IMR-90 (cell line): Measurements from ENCODE around the gene DYRK1A. TPM values are rescaled to one million over a fixed set of nuclear protein-coding genes. Genes with fewer than 3 reads are reported as not detected.

Experiments
- ATAC-seq: fragments of 200-7000 bp; cut with Tn5 transposase; 2 replicates; pipeline ENCODE4 v1.9.1; 2020; ENCODE audit warnings: low read depth, mild to moderate bottlenecking, moderate library complexity
- BruUV-seq: library from RNA; stranded (reverse); fragments of 400-500 nt; replicated peaks from 2 replicates; lab custom pipeline; 2021; lab: Mats Ljungman, UMichigan
- CTCF ChIA-PET: fragments of 300-600 bp; formaldehyde crosslinking; extraction: SDS; loops from one replicate; lab custom pipeline; 2021; ENCODE audit warnings: antibody characterized with exemption; lab: Yijun Ruan, JAX
- POLR2A ChIA-PET: fragments of 300-600 bp; sonication (Branson Sonifier 250); formaldehyde crosslinking; loops from one replicate; lab custom pipeline; 2022; ENCODE audit warnings: antibody characterized with exemption; ENCODE audit not compliant: unreplicated experiment; lab: Charles Lee
- DNase-seq: peaks from one replicate; pipeline ENCODE4 v3.0.0; 2013
- H2AFZ ChIP-seq: replicated peaks from 2 replicates; pipeline ENCODE3; 2013; ENCODE audit warnings: low read length, mild to moderate bottlenecking; ENCODE audit not compliant: poor library complexity
- H2AK5ac ChIP-seq: 2 replicates; pipeline ENCODE4 v1.6.1; 2013; ENCODE audit warnings: low read depth, low read length, inconsistent platforms
- H2AK9ac ChIP-seq: replicated peaks from 2 replicates; pipeline ENCODE3; 2013; ENCODE audit warnings: mild to moderate bottlenecking, low read depth, low read length, moderate library complexity; ENCODE audit not compliant: poor library complexity
- H2BK120ac ChIP-seq: 2 replicates; pipeline ENCODE4 v1.6.1; 2013; ENCODE audit warnings: low read depth, low read length, inconsistent platforms
- H2BK15ac ChIP-seq: 3 replicates; pipeline ENCODE4 v1.6.1; 2013; ENCODE audit warnings: low read depth, low read length, inconsistent platforms
- H2BK20ac ChIP-seq: 2 replicates; pipeline ENCODE4 v1.6.1; 2013; ENCODE audit warnings: low read depth, mild to moderate bottlenecking, inconsistent platforms, low read length, moderate library complexity
- H2BK5ac ChIP-seq: 2 replicates; pipeline ENCODE4 v1.6.1; 2013; ENCODE audit warnings: mild to moderate bottlenecking, low read depth, low read length, inconsistent platforms; ENCODE audit not compliant: poor library complexity, severe bottlenecking
- H3K14ac ChIP-seq: replicated peaks from 2 replicates; pipeline ENCODE4 v1.6.1; 2013; ENCODE audit warnings: low read depth, low read length, inconsistent platforms
- H3K18ac ChIP-seq: 2 replicates; pipeline ENCODE4 v1.6.1; 2013; ENCODE audit warnings: low read depth, low read length, control low read depth
- H3K23ac ChIP-seq: 2 replicates; pipeline ENCODE4 v1.6.1; 2013; ENCODE audit warnings: low read depth, low read length, inconsistent platforms
- H3K27ac ChIP-seq: 2 replicates; pipeline ENCODE4 v1.5.1; 2013; ENCODE audit warnings: mild to moderate bottlenecking, control low read depth, low read length; ENCODE audit not compliant: insufficient read depth
- H3K27me3 ChIP-seq: 2 replicates; pipeline ENCODE4 v1.6.1; 2013; ENCODE audit warnings: low read length; ENCODE audit not compliant: control insufficient read depth, insufficient read depth
- H3K36me3 ChIP-seq: 2 replicates; pipeline ENCODE4 v1.6.1; 2013; ENCODE audit warnings: low read length, mixed read lengths; ENCODE audit not compliant: control insufficient read depth, insufficient read depth
- H3K4ac ChIP-seq: 2 replicates; pipeline ENCODE4 v1.6.1; 2013; ENCODE audit warnings: low read depth, low read length, inconsistent platforms
- H3K4me1 ChIP-seq: 2 replicates; pipeline ENCODE4 v1.6.1; 2013; ENCODE audit warnings: low read length, mixed read lengths; ENCODE audit not compliant: control insufficient read depth, insufficient read depth
- H3K4me2 ChIP-seq: 2 replicates; pipeline ENCODE4 v1.6.1; 2013; ENCODE audit warnings: low read depth, mild to moderate bottlenecking, control low read depth, low read length, moderate library complexity
- H3K4me3 ChIP-seq: 2 replicates; pipeline ENCODE4 v1.5.1; 2013; ENCODE audit warnings: low read depth, mild to moderate bottlenecking, control low read depth, low read length, moderate library complexity; ENCODE audit not compliant: insufficient read depth
- H3K56ac ChIP-seq: 2 replicates; pipeline ENCODE4 v1.6.1; 2013; ENCODE audit warnings: low read length, inconsistent platforms; ENCODE audit not compliant: insufficient read depth; ENCODE audit errors: extremely low read depth
- H3K79me1 ChIP-seq, 2 experiments: 2 replicates each; pipeline ENCODE4 v1.6.1; 2013; ENCODE audit warnings: low read length in 2 of 2, inconsistent platforms in 1 of 2, low read depth in 1 of 2
- H3K9ac ChIP-seq: 2 replicates; pipeline ENCODE4 v1.6.1; 2013; ENCODE audit warnings: low read depth, low read length, control low read depth
- H3K9me1 ChIP-seq: 2 replicates; pipeline ENCODE4 v1.6.1; 2013; ENCODE audit warnings: low read length, inconsistent platforms; ENCODE audit not compliant: insufficient read depth
- H3K9me3 ChIP-seq: 2 replicates; pipeline ENCODE4 v1.6.1; 2013; ENCODE audit warnings: low read length; ENCODE audit not compliant: control insufficient read depth, insufficient read depth
- H4K20me1 ChIP-seq: 2 replicates; pipeline ENCODE4 v1.6.1; 2013; ENCODE audit warnings: low read length, inconsistent platforms; ENCODE audit not compliant: insufficient read depth
- H4K5ac ChIP-seq: 2 replicates; pipeline ENCODE4 v1.6.1; 2013; ENCODE audit warnings: mild to moderate bottlenecking, low read depth, low read length, control low read depth
- H4K8ac ChIP-seq, 2 experiments: 2 replicates each; pipeline ENCODE4 v1.6.1; 2013; ENCODE audit warnings: low read depth in 2 of 2, low read length in 2 of 2, control low read depth in 1 of 2, inconsistent platforms in 1 of 2
- H4K91ac ChIP-seq: 2 replicates; pipeline ENCODE4 v1.6.1; 2013; ENCODE audit warnings: low read depth, low read length, inconsistent platforms; ENCODE audit not compliant: insufficient read depth
- CEBPB ChIP-seq: IDR thresholded peaks from 2 replicates; pipeline ENCODE4 v1.6.1; 2012; ENCODE audit warnings: low read depth, low read length, improper control_type of control experiment
- ELK1 ChIP-seq: fragments of 150-350 bp; IDR thresholded peaks from 2 replicates; pipeline ENCODE4 v1.6.1; 2016; ENCODE audit warnings: low read depth, mild to moderate bottlenecking, low read length, moderate library complexity, borderline replicate concordance
- FOS ChIP-seq: fragments of 150-350 bp; IDR thresholded peaks from 2 replicates; pipeline ENCODE4 v1.6.1; 2016; ENCODE audit warnings: low read depth, low read length
- MAFK ChIP-seq: IDR thresholded peaks from 2 replicates; pipeline ENCODE4 v1.6.1; 2012; ENCODE audit warnings: low read depth, low read length, improper control_type of control experiment
- MAZ ChIP-seq: IDR thresholded peaks from 2 replicates; pipeline ENCODE4 v1.6.1; 2012; ENCODE audit warnings: low read depth, mild to moderate bottlenecking, low read length, improper control_type of control experiment, moderate library complexity, borderline replicate concordance
- NFE2L2 ChIP-seq: fragments of 150-350 bp; IDR thresholded peaks from 2 replicates; pipeline ENCODE4 v1.6.1; 2016; ENCODE audit warnings: low read depth, mild to moderate bottlenecking, low read length
- POLR2A ChIP-seq: IDR thresholded peaks from 2 replicates; pipeline ENCODE4 v1.6.1; 2012; ENCODE audit warnings: mild to moderate bottlenecking, low read depth, low read length
- RAD21 ChIP-seq: IDR thresholded peaks from 2 replicates; pipeline ENCODE4 v1.6.1; 2012; ENCODE audit warnings: low read length, improper control_type of control experiment
- RCOR1 ChIP-seq: IDR thresholded peaks from 2 replicates; pipeline ENCODE4 v1.6.1; 2012; ENCODE audit warnings: mild to moderate bottlenecking, low read length, improper control_type of control experiment; ENCODE audit not compliant: insufficient replicate concordance
- RFX5 ChIP-seq: IDR thresholded peaks from 2 replicates; pipeline ENCODE4 v1.8.0; 2012; ENCODE audit warnings: low read depth, mild to moderate bottlenecking, low read length, moderate library complexity
- SMC3 ChIP-seq: fragments of 150-350 bp; IDR thresholded peaks from 2 replicates; pipeline ENCODE4 v1.6.1; 2016; ENCODE audit warnings: low read depth, mild to moderate bottlenecking, antibody characterized with exemption, low read length, moderate library complexity
- WGBS, 2 experiments: methylation state at CpG; one replicate each; pipeline versions ENCODE4 v1.1.5 to v1.1.7; 2013; ENCODE audit warnings: missing lambda C conversion rate in 2 of 2; ENCODE audit not compliant: insufficient read length in 1 of 2; ENCODE audit errors: extremely low coverage in 2 of 2; 5-methylcytosine and 5-hydroxymethylcytosine counted together
- dilution Hi-C: fragments of 300-500 bp; cut with HindIII; formaldehyde crosslinking; loops from one replicate; pipeline ENCODE4 v1.14.3; 2018; ENCODE audit warnings: low sequenced_read_pairs; ENCODE audit not compliant: unreplicated experiment
- in situ Hi-C: fragments of 300-500 bp; cut with MboI; formaldehyde crosslinking; loops from 3 replicates; pipeline ENCODE4 v1.14.3; 2019; ENCODE audit warnings: low sequenced_read_pairs, inconsistent platforms, mixed read lengths
- intact Hi-C: fragments of 100-400 bp; cut with micrococcal nuclease; formaldehyde crosslinking; loops from 2 replicates; pipeline ENCODE4 v1.10.0; 2022
- polyA plus RNA-seq, 3 experiments: library from polyadenylated mRNA; depleted of rRNA; stranded (reverse); fragments of >200 nt; gene quantifications; 2 replicates each; pipeline ENCODE4 v1.2.3, GENCODE V29; 2012; ENCODE audit warnings: low replicate concordance in 1 of 3
- total RNA-seq: library from RNA; depleted of rRNA; stranded (reverse); fragments of >200 nt; gene quantifications from 2 replicates; pipeline ENCODE4 v1.2.3, GENCODE V29; 2012

DYRK1A gene
- total and polyA plus RNA-seq, 2 of the 4 experiments (the other 2 are of a cell fraction), result 18.6 to 50.5 TPM

- no peak overlapping the region for H3K27ac ChIP-seq
- no peak overlapping the region for H3K56ac ChIP-seq
- H4K5ac ChIP-seq, result no peak overlapping the region
- no peak overlapping the region for H2AK5ac ChIP-seq
- H2AFZ ChIP-seq, result no peak overlapping the region
- peaks cover 6% of the 10 kb centered on the region for H3K4me1 ChIP-seq
- peak overlapping the region; percentile 74; the same call in 1 of the 2 replicates for H3K23ac ChIP-seq
- H3K4me2 ChIP-seq, result no peak overlapping the region
- H2BK5ac ChIP-seq, result no peak overlapping the region
- no peak for ATAC-seq
- no peak overlapping the region for H3K9ac ChIP-seq
- no peak overlapping the region for H2BK15ac ChIP-seq
- peaks cover 21% of the 10 kb centered on the region for H3K9me1 ChIP-seq
- DNase-seq, result no peak
- TF ChIP-seq RFX5 (no peak), RAD21 (no peak), NFE2L2 (no peak), MAZ (no peak), POLR2A (no peak), SMC3 (no peak), MAFK (no peak), FOS (no peak), CEBPB (no peak), ELK1 (no peak), RCOR1 (no peak)
- no peaks in the 10 kb centered on the region for H3K27me3 ChIP-seq
- intact Hi-C loops, result loop anchor here (5.0 kb wide), 1 partner anchor 40 kb away; no protein-coding TSS in a partner anchor
- dilution Hi-C loops, result no loop called here
- POLR2A ChIA-PET, result no interaction called here
- BruUV-seq, result no TSS peak
- H3K18ac ChIP-seq, result no peak overlapping the region
- no peak overlapping the region for H4K91ac ChIP-seq
- no peak overlapping the region for H2BK120ac ChIP-seq
- H3K4me3 ChIP-seq, result no peak overlapping the region
- no peak overlapping the region for H3K4ac ChIP-seq
- no peak overlapping the region for H2BK20ac ChIP-seq
- no CpG with 5 or more reads among the region's 3 CpGs for WGBS, 2 experiments
- CTCF ChIA-PET, result no interaction called here
- peaks cover 83% of the 10 kb centered on the region for H4K20me1 ChIP-seq
- H3K9me3 ChIP-seq, result no peaks in the 10 kb centered on the region
- H2AK9ac ChIP-seq, result no peak overlapping the region
- peaks cover 0 to 31% of the 10 kb centered on the region in 2 experiments; a peak in 2 of 4 replicates for H3K79me1 ChIP-seq
- H3K36me3 ChIP-seq, result no peaks in the 10 kb centered on the region
- in situ Hi-C loops, result no loop called here
- H4K8ac ChIP-seq, result no peak overlapping the region
- H3K14ac ChIP-seq, result no peak overlapping the region
Measured at GRCh38 chr21:37372127-37372731, 5.7 kb downstream of the DYRK1A start.
